ENCODE measurements around the gene PRR18. TPM values are rescaled to one million over a fixed set of nuclear protein-coding genes. Genes with fewer than 3 reads are reported as not detected.

Gene PRR18
- total and polyA plus RNA-seq, 9 of the 15 experiments (the other 6 are each of a cell fraction or from before 2014, with no cell fraction given): not detected

DNA sequence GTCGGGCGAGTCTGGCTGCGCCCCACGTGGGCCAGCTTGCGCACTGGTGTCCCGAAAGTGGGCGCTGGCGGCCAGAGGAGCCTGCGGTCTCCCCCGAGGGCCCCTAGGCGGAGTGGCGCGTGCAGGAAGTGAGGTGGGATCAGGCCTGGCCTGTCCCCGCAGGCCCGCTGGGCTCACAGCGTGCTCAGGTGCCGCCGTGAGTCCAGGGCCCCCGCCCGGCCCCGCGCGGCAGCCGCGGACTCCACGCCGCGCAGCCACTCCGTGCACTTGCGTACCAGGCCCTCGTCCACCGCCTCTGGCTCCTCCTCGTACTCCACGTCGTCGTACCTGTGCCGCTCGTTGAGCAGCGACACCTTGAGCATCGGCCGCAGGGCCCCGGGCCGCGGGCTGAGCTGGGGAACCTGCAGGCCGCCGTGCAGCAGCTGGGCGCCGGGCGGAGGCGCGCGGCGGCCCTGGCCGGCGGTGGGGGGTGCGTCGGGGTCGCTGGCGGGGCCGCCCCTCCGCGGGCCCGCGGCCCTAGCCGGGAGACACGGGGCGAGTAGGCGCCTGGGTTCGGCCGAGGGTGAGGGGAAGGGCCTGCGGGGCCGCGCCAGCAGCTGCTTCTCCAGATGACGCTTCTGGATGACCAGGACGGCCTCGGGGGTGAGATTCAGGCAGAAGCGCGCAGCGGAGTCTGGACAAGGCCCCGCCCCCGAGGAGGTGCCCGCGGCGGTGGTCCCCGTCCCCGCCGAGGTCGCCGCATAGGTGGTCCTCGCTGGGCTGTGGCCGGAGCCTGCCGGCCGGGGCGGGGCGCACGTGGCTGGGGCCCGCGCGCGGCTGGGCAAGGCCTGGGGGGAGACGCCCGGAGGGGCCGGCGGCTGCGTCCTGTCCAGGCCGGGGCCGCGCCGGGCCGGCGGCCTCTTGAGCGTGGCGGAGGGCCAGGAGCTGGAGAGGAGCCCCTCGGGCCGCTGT, 835 bp downstream of the PRR18 start:
- no peak for DNase-seq (ENCODE audit: extremely low read depth in 1 of 4, low spot score in 3 of 4)
- intact Hi-C loops (cut with micrococcal nuclease): no loop called here
- TF ChIP-seq ZKSCAN3 (CRISPR knock-in tag; IDR thresholded peaks at IDR 0.05) (no peak), NONO (IDR thresholded peaks at IDR 0.05; ENCODE audit: low read depth in 2 of 2, low read length in 1 of 2) (no peak), BRD9 (IDR thresholded peaks at IDR 0.05; ENCODE audit: low read depth, partially characterized antibody) (no peak), FOSL1 (tag; conservative IDR thresholded peaks at IDR 0.05) (no peak), SIN3A (IDR thresholded peaks at IDR 0.05; ENCODE audit: borderline replicate concordance in 2 of 2, control insufficient read depth in 1 of 2, low read depth in 2 of 2, low read length in 2 of 2) (no peak), CBFA2T3 (IDR thresholded peaks at IDR 0.05) (no peak), NCOA6 (IDR thresholded peaks at IDR 0.05) (no peak), THRAP3 (IDR thresholded peaks at IDR 0.05; ENCODE audit: borderline replicate concordance) (no peak), ZNF121 (CRISPR knock-in tag; conservative IDR thresholded peaks at IDR 0.05) (no peak)
- TF ChIP-seq, protein P1, sequence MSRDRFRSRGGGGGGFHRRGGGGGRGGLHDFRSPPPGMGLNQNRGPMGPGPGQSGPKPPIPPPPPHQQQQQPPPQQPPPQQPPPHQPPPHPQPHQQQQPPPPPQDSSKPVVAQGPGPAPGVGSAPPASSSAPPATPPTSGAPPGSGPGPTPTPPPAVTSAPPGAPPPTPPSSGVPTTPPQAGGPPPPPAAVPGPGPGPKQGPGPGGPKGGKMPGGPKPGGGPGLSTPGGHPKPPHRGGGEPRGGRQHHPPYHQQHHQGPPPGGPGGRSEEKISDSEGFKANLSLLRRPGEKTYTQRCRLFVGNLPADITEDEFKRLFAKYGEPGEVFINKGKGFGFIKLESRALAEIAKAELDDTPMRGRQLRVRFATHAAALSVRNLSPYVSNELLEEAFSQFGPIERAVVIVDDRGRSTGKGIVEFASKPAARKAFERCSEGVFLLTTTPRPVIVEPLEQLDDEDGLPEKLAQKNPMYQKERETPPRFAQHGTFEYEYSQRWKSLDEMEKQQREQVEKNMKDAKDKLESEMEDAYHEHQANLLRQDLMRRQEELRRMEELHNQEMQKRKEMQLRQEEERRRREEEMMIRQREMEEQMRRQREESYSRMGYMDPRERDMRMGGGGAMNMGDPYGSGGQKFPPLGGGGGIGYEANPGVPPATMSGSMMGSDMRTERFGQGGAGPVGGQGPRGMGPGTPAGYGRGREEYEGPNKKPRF (IDR thresholded peaks at IDR 0.05; ENCODE audit: low read depth, low read length): no peak
- TF ChIP-seq, protein P2, sequence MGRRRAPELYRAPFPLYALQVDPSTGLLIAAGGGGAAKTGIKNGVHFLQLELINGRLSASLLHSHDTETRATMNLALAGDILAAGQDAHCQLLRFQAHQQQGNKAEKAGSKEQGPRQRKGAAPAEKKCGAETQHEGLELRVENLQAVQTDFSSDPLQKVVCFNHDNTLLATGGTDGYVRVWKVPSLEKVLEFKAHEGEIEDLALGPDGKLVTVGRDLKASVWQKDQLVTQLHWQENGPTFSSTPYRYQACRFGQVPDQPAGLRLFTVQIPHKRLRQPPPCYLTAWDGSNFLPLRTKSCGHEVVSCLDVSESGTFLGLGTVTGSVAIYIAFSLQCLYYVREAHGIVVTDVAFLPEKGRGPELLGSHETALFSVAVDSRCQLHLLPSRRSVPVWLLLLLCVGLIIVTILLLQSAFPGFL (CRISPR knock-in tag; IDR thresholded peaks at IDR 0.05): no peak
- TF ChIP-seq, protein P3, sequence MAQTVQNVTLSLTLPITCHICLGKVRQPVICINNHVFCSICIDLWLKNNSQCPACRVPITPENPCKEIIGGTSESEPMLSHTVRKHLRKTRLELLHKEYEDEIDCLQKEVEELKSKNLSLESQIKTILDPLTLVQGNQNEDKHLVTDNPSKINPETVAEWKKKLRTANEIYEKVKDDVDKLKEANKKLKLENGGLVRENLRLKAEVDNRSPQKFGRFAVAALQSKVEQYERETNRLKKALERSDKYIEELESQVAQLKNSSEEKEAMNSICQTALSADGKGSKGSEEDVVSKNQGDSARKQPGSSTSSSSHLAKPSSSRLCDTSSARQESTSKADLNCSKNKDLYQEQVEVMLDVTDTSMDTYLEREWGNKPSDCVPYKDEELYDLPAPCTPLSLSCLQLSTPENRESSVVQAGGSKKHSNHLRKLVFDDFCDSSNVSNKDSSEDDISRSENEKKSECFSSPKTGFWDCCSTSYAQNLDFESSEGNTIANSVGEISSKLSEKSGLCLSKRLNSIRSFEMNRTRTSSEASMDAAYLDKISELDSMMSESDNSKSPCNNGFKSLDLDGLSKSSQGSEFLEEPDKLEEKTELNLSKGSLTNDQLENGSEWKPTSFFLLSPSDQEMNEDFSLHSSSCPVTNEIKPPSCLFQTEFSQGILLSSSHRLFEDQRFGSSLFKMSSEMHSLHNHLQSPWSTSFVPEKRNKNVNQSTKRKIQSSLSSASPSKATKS (CRISPR knock-in tag; IDR thresholded peaks at IDR 0.05): no peak

More for the DNA sequence above, 835 bp downstream of the PRR18 start:
- ChIA-PET POLR2A (no interaction called here), CTCF (ENCODE audit: low intra/inter-chr PET ratio) (no interaction called here)
- H3K9me3 ChIP-seq (replicated peaks; ENCODE audit: control insufficient read depth, insufficient read depth, low read depth, low read length): no peaks in the 10 kb centered on the region
- H3K4me3 ChIP-seq: no peak overlapping the region
- in situ Hi-C loops (cut with MboI): no loop called here
- no peaks in the 10 kb centered on the region for H3K79me2 ChIP-seq (ENCODE audit: control insufficient read depth, insufficient read depth, low read length)
- H3K36me3 ChIP-seq (ENCODE audit: control insufficient read depth, insufficient read depth, low read length): no peaks in the 10 kb centered on the region
- H2AFZ ChIP-seq (ENCODE audit: low read depth, low read length): no peak overlapping the region
- peaks cover 34 to 52% of the 10 kb centered on the region in 2 experiments for H3K27me3 ChIP-seq (ENCODE audit: control insufficient read depth in 2 of 2, insufficient read depth in 2 of 2, low read length in 2 of 2)
- H3K9me1 ChIP-seq (ENCODE audit: control insufficient read depth, insufficient read depth, low read length): no peaks in the 10 kb centered on the region
- H3K4me1 ChIP-seq (replicated peaks in 1 of 2; ENCODE audit: control insufficient read depth in 2 of 2, insufficient read depth in 2 of 2, low read length in 2 of 2): peaks cover 0 to 8% of the 10 kb centered on the region in 2 experiments; a peak in 2 of 5 replicates
- H4K20me1 ChIP-seq (replicated peaks; ENCODE audit: control insufficient read depth, insufficient read depth, low read length): no peaks in the 10 kb centered on the region
- H3K9ac ChIP-seq (ENCODE audit: insufficient read depth in 1 of 2, low read depth in 2 of 2, low read length in 2 of 2): no peak overlapping the region
- H3K4me2 ChIP-seq (ENCODE audit: insufficient read depth, low read length): no peak overlapping the region
- no peak overlapping the region for H3K27ac ChIP-seq (ENCODE audit: extremely low read depth, low read depth, low read length)
- WGBS (ENCODE audit: insufficient coverage, low coverage, missing lambda C conversion rate): 49% methylated on average over 40 of the region's 115 CpGs
- no peak for ATAC-seq
- no peak for FAIRE-seq
- BruUV-seq (replicated peaks): no TSS peak

Data from K562 (cell line).